IMR-90 (cell line): ENCODE measurements around the gene WLS.
"Not testable (repeated sequence)": the region's sequence is repeated elsewhere in the genome, so short reads cannot be mapped to it uniquely, and the experiment has no call there.

Source experiments
- CTCF ChIP-seq: conservative IDR thresholded peaks from 2 replicates; pipeline ENCODE4 v1.5.1; 2012; ENCODE audit warnings: mild to moderate bottlenecking, low read depth, low read length, improper control_type of control experiment
- NFE2L2 ChIP-seq: fragments of 150-350 bp; IDR thresholded peaks from 2 replicates; pipeline ENCODE4 v1.6.1; 2016; ENCODE audit warnings: low read depth, mild to moderate bottlenecking, low read length
- POLR2A ChIP-seq: IDR thresholded peaks from 2 replicates; pipeline ENCODE4 v1.6.1; 2012; ENCODE audit warnings: mild to moderate bottlenecking, low read depth, low read length
- RCOR1 ChIP-seq: IDR thresholded peaks from 2 replicates; pipeline ENCODE4 v1.6.1; 2012; ENCODE audit warnings: mild to moderate bottlenecking, low read length, improper control_type of control experiment; ENCODE audit not compliant: insufficient replicate concordance
- TF ChIP-seq, protein P1 (sequence below): fragments of 150-350 bp; IDR thresholded peaks from 2 replicates; pipeline ENCODE4 v1.6.1; 2016; ENCODE audit warnings: low read depth, mild to moderate bottlenecking, low read length, moderate library complexity, borderline replicate concordance

DNA sequence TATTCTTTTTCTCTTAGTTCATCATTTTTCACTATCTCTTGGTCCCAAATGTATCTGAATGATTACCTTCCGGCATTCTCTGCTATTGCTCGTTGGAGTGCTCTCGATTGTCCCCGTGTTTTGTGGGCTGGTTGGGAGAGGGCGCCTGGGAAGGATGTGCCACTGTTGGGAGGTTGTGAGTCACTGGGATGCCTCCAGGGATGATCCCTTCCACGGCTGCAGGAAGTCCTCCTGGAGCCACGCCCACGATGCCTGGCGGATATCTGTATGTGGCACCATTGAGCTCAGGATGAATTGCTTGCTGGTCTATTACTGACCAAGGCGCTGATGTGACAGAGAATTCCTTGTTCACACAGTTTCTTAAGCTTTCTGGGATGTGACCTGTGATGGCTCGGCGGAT lies 70.7 kb downstream of the WLS start:
- TF ChIP-seq RCOR1, CTCF, NFE2L2, POLR2A: not testable (repeated sequence)
- TF ChIP-seq, protein P1, sequence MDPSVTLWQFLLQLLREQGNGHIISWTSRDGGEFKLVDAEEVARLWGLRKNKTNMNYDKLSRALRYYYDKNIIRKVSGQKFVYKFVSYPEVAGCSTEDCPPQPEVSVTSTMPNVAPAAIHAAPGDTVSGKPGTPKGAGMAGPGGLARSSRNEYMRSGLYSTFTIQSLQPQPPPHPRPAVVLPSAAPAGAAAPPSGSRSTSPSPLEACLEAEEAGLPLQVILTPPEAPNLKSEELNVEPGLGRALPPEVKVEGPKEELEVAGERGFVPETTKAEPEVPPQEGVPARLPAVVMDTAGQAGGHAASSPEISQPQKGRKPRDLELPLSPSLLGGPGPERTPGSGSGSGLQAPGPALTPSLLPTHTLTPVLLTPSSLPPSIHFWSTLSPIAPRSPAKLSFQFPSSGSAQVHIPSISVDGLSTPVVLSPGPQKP, result not testable (repeated sequence)
